ENCODE results near the gene TSHZ1.

The TSHZ1 gene

DNA sequence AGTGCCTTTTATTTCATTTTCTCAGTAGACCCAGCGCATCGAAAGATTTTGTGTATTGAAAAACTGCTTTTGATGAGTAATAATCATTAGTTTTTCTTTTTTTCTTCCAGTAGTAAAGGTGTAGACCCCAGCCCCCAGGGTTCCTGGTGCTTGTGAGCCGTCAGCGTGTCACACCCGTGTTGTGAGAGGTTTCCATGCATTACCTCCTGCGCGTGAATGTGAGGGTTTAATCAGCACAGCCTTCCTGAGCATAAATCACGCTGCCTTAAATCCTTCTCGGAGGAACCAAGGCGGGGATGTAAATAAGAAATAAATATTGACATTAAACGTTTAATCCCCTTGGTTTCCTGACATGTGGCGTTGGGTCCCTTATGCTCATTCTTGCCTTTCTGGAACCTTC is 24.3 kb downstream of the TSHZ1 start:
- TF ChIP-seq, protein P1, sequence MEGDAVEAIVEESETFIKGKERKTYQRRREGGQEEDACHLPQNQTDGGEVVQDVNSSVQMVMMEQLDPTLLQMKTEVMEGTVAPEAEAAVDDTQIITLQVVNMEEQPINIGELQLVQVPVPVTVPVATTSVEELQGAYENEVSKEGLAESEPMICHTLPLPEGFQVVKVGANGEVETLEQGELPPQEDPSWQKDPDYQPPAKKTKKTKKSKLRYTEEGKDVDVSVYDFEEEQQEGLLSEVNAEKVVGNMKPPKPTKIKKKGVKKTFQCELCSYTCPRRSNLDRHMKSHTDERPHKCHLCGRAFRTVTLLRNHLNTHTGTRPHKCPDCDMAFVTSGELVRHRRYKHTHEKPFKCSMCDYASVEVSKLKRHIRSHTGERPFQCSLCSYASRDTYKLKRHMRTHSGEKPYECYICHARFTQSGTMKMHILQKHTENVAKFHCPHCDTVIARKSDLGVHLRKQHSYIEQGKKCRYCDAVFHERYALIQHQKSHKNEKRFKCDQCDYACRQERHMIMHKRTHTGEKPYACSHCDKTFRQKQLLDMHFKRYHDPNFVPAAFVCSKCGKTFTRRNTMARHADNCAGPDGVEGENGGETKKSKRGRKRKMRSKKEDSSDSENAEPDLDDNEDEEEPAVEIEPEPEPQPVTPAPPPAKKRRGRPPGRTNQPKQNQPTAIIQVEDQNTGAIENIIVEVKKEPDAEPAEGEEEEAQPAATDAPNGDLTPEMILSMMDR (IDR thresholded peaks at IDR 0.05; ENCODE audit: low read length), result no peak
- no peak for TF ChIP-seq EZH2 (IDR thresholded peaks at IDR 0.05; ENCODE audit: borderline replicate concordance, low read length)

DNA sequence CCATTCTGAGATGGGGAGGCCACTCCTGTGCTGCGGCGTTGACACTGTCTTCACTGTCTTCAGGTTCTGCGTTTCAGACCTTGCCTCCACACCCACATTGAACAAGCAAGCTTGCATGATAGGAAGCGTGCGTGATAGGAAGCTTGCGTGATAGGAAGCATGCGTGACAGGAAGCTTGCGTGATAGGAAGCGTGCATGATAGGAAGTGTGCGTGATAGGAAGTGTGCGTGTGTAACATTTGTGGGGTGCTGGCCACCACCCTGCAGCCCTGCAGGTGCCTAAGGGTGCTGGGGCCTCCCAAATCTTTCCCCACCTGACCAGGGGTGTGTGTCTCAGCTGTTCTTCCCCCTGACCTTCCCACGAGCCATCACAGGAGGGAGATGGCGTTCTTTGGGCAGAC is 25.3 kb downstream of the TSHZ1 start:
- H3K9me2 ChIP-seq (ENCODE audit: low read depth, low read length), result no peaks in the 10 kb centered on the region
- H3K9ac ChIP-seq (ENCODE audit: low read length), result no peak overlapping the region
- TF ChIP-seq, protein P1 (IDR thresholded peaks at IDR 0.05; ENCODE audit: low read length), result no peak
- TF ChIP-seq EZH2 (IDR thresholded peaks at IDR 0.05; ENCODE audit: borderline replicate concordance, low read length), result no peak
- no peak overlapping the region for H3K4me3 ChIP-seq (ENCODE audit: low read depth, low read length, poor library complexity, severe bottlenecking)
- H3K79me2 ChIP-seq (ENCODE audit: insufficient read depth, low read length), result no peaks in the 10 kb centered on the region
- no peaks in the 10 kb centered on the region for H4K20me1 ChIP-seq (ENCODE audit: insufficient read depth, low read length)
- H3K9me3 ChIP-seq (ENCODE audit: low read length), result no peaks in the 10 kb centered on the region
- no peaks in the 10 kb centered on the region for H3F3A ChIP-seq (ENCODE audit: insufficient read depth, low read length)
- H3K36me3 ChIP-seq (ENCODE audit: insufficient read depth, low read length), result no peaks in the 10 kb centered on the region
- H3K4me1 ChIP-seq (ENCODE audit: insufficient read depth, low read length, severe bottlenecking), result no peaks in the 10 kb centered on the region
- H2AFZ ChIP-seq (ENCODE audit: low read length), result no peak overlapping the region
- H3K27ac ChIP-seq (ENCODE audit: low read depth, low read length, poor library complexity, severe bottlenecking), result no peak overlapping the region
- H3K27me3 ChIP-seq (ENCODE audit: insufficient read depth, low read length), result no peaks in the 10 kb centered on the region
- no peak overlapping the region for H3K4me2 ChIP-seq (ENCODE audit: low read length)

More for the DNA sequence above, 24.3 kb downstream of the TSHZ1 start:
- no peaks in the 10 kb centered on the region for H3K79me2 ChIP-seq (ENCODE audit: insufficient read depth, low read length)
- no peaks in the 10 kb centered on the region for H3K36me3 ChIP-seq (ENCODE audit: insufficient read depth, low read length)
- no peak overlapping the region for H3K4me3 ChIP-seq (ENCODE audit: low read depth, low read length, poor library complexity, severe bottlenecking)
- no peaks in the 10 kb centered on the region for H3K9me3 ChIP-seq (ENCODE audit: low read length)
- H3K9me2 ChIP-seq (ENCODE audit: low read depth, low read length), result no peaks in the 10 kb centered on the region
- H3F3A ChIP-seq (ENCODE audit: insufficient read depth, low read length), result no peaks in the 10 kb centered on the region
- H2AFZ ChIP-seq (ENCODE audit: low read length), result no peak overlapping the region
- H3K4me1 ChIP-seq (ENCODE audit: insufficient read depth, low read length, severe bottlenecking), result no peaks in the 10 kb centered on the region
- no peak overlapping the region for H3K27ac ChIP-seq (ENCODE audit: low read depth, low read length, poor library complexity, severe bottlenecking)
- no peak overlapping the region for H3K4me2 ChIP-seq (ENCODE audit: low read length)
- H4K20me1 ChIP-seq (ENCODE audit: insufficient read depth, low read length), result no peaks in the 10 kb centered on the region
- H3K27me3 ChIP-seq (ENCODE audit: insufficient read depth, low read length), result no peaks in the 10 kb centered on the region
- H3K9ac ChIP-seq (ENCODE audit: low read length), result no peak overlapping the region

GRCh38 chr18:75238100-75238499 is 27.5 kb downstream of the TSHZ1 start:
- no peaks in the 10 kb centered on the region for H4K20me1 ChIP-seq (ENCODE audit: insufficient read depth, low read length)
- H3K27me3 ChIP-seq (ENCODE audit: insufficient read depth, low read length), result no peaks in the 10 kb centered on the region; the same call in 1 of the 2 replicates
- H3K9ac ChIP-seq (ENCODE audit: low read length), result no peak overlapping the region
- no peaks in the 10 kb centered on the region for H3K79me2 ChIP-seq (ENCODE audit: insufficient read depth, low read length)
- H3K4me3 ChIP-seq (ENCODE audit: low read depth, low read length, poor library complexity, severe bottlenecking), result no peak overlapping the region
- TF ChIP-seq EZH2 (IDR thresholded peaks at IDR 0.05; ENCODE audit: borderline replicate concordance, low read length), result no peak
- TF ChIP-seq, protein P1 (IDR thresholded peaks at IDR 0.05; ENCODE audit: low read length), result no peak
- no peak overlapping the region for H2AFZ ChIP-seq (ENCODE audit: low read length)
- H3K4me2 ChIP-seq (ENCODE audit: low read length), result no peak overlapping the region
- H3K4me1 ChIP-seq (ENCODE audit: insufficient read depth, low read length, severe bottlenecking), result no peaks in the 10 kb centered on the region
- H3K9me3 ChIP-seq (ENCODE audit: low read length), result no peaks in the 10 kb centered on the region
- no peaks in the 10 kb centered on the region for H3K9me2 ChIP-seq (ENCODE audit: low read depth, low read length)
- no peak overlapping the region for H3K27ac ChIP-seq (ENCODE audit: low read depth, low read length, poor library complexity, severe bottlenecking)
- no peaks in the 10 kb centered on the region for H3F3A ChIP-seq (ENCODE audit: insufficient read depth, low read length)
- H3K36me3 ChIP-seq (ENCODE audit: insufficient read depth, low read length), result no peaks in the 10 kb centered on the region
